ENCODE results near the gene IRF5.

IRF5 gene

GRCh38 chr7:128891110-128891941 lies 46.4 kb upstream of the IRF5 start:
- in situ Hi-C loops (cut with HindIII; ENCODE audit: low pct_ligation_motif_present, low sequenced_read_pairs) = no loop called here
- Histone ChIP-seq H3K36me3 (replicated peaks) (no peaks in the 10 kb centered on the region), H3K4me3 (ENCODE audit: low read depth, low read length) (no peak overlapping the region), H3K27ac (no peak overlapping the region), H3K27me3 (replicated peaks) (peaks cover 6% of the 10 kb centered on the region)
- no peak for DNase-seq
- TF ChIP-seq CTCF (IDR thresholded peaks at IDR 0.05; ENCODE audit: low read depth, low read length, missing control alignments) = no peak

GRCh38 chr7:128891942-128892269 lies 45.8 kb upstream of the IRF5 start:
- Histone ChIP-seq H3K36me3 (replicated peaks) (no peaks in the 10 kb centered on the region), H3K27me3 (replicated peaks) (peaks cover 6% of the 10 kb centered on the region), H3K4me3 (ENCODE audit: low read depth, low read length) (no peak overlapping the region), H3K27ac (no peak overlapping the region)
- in situ Hi-C loops (cut with HindIII; ENCODE audit: low pct_ligation_motif_present, low sequenced_read_pairs) = no loop called here
- TF ChIP-seq CTCF (IDR thresholded peaks at IDR 0.05; ENCODE audit: low read depth, low read length, missing control alignments) = no peak
- no peak for DNase-seq

- no peak for DNase-seq
- H3K4me3 ChIP-seq (ENCODE audit: low read depth, low read length) = no peak overlapping the region
- peaks cover 6% of the 10 kb centered on the region for H3K27me3 ChIP-seq (replicated peaks)
- no peak for TF ChIP-seq CTCF (IDR thresholded peaks at IDR 0.05; ENCODE audit: low read depth, low read length, missing control alignments)
- H3K36me3 ChIP-seq (replicated peaks) = no peaks in the 10 kb centered on the region
- no peak overlapping the region for H3K27ac ChIP-seq
- in situ Hi-C loops (cut with HindIII; ENCODE audit: low pct_ligation_motif_present, low sequenced_read_pairs) = no loop called here
Observed at GRCh38 chr7:128892521-128893250, 45.0 kb upstream of the IRF5 start.

- in situ Hi-C loops (cut with HindIII; ENCODE audit: low pct_ligation_motif_present, low sequenced_read_pairs) = no loop called here
- no peak overlapping the region for H3K27ac ChIP-seq
- no peak overlapping the region for H3K4me3 ChIP-seq (ENCODE audit: low read depth, low read length)
- TF ChIP-seq CTCF (IDR thresholded peaks at IDR 0.05; ENCODE audit: low read depth, low read length, missing control alignments) = no peak
- H3K27me3 ChIP-seq (replicated peaks) = peaks cover 6% of the 10 kb centered on the region
- no peak for DNase-seq
- no peaks in the 10 kb centered on the region for H3K36me3 ChIP-seq (replicated peaks)
Observed at GRCh38 chr7:128893251-128894100, 44.3 kb upstream of the IRF5 start.

GRCh38 chr7:128894101-128894440 lies 43.7 kb upstream of the IRF5 start:
- H3K4me3 ChIP-seq (ENCODE audit: low read depth, low read length) = no peak overlapping the region
- no peak for TF ChIP-seq CTCF (IDR thresholded peaks at IDR 0.05; ENCODE audit: low read depth, low read length, missing control alignments)
- peaks cover 6% of the 10 kb centered on the region for H3K27me3 ChIP-seq (replicated peaks)
- in situ Hi-C loops (cut with HindIII; ENCODE audit: low pct_ligation_motif_present, low sequenced_read_pairs) = no loop called here
- no peak overlapping the region for H3K27ac ChIP-seq
- DNase-seq = no peak
- no peaks in the 10 kb centered on the region for H3K36me3 ChIP-seq (replicated peaks)

All from brain microvascular endothelial cell (primary cell).